ENCODE measurements around the gene TEP1.
"Not testable (repeated sequence)": the region's sequence is repeated elsewhere in the genome, so short reads cannot be mapped to it uniquely, and the experiment has no call there.

Gene TEP1

DNA sequence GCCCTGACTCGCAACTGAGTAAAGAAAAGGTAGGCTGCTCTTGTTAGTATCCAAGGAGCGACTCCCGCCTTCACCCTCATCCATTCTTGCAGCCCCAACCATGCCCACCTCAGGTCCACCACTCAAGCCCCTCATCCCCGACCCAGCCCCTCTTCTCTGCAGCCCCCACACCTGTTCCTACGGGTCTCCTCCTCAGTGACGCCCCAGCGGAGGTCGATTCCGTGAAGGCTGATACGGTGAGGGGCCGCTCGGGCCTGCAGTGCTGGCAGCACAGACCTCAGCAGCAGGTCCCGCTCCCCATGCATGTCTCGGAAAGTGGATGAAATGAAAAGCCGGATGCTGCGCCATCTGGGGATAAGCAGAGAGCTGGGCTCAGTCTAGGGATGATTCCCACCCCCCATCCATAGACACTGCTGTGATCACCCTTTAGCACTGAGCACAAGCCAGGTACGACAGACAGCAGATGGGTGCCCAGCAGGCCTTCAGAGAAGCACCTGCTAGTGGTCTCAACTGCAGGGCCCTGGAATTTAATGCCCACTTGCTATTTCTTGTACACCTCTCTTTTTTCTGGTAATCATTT is 26.9 kb downstream of the TEP1 start:
- DNase-seq (ENCODE audit: low spot score): no peak

GRCh38 chr14:20384886-20385285 is 28.4 kb downstream of the TEP1 start:
- no peak for DNase-seq (ENCODE audit: low spot score)

GRCh38 chr14:20384321-20384720 is 29.0 kb downstream of the TEP1 start:
- DNase-seq (ENCODE audit: low spot score): no peak

DNA sequence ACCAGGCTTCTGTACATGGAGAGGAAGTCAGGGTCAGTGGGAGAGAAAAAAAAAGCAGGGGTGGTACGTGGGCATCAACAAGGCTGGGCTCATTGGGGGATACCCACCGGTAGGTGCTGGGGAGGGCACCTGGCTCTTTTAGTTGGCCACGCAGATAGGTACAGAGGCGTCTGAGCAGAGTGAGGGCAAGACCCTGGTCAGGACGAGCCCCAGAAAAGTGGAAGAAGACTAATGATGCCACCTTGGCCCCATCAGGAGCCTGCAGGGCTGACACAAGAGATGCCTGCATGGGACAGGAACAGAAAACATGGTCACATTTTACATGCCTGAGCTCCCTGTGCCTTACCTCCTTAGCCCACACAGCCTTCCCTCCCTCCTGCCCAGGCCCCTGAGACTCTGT is 29.7 kb downstream of the TEP1 start:
- DNase-seq (ENCODE audit: low spot score): no peak

GRCh38 chr14:20383032-20383431 is 30.3 kb downstream of the TEP1 start:
- no peak for DNase-seq (ENCODE audit: low spot score)

- DNase-seq (ENCODE audit: low spot score): no peak
Measured at GRCh38 chr14:20382526-20382925, 30.8 kb downstream of the TEP1 start.

GRCh38 chr14:20381341-20381740 is 32.0 kb downstream of the TEP1 start:
- DNase-seq (ENCODE audit: low spot score): no peak

DNA sequence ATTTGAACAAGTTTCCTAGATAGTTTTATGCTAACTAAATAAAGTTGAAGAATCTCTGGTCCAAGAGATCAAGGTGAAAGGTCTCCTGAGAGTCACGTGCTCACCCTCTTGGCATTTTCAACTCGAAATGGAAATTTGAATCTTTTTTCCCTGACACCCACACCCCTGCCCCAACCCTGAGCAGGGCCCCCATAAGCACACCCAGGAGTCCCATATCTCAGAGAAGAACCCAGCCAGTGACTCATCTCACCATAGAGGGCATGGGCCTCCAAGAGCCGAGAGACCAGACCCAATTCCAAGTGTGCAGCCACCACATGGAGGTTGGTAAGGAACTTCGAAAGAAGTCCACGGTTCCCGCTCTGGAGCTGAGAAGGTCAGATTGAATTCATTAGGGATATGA is 32.6 kb downstream of the TEP1 start:
- no peak for DNase-seq (ENCODE audit: low spot score)

DNA sequence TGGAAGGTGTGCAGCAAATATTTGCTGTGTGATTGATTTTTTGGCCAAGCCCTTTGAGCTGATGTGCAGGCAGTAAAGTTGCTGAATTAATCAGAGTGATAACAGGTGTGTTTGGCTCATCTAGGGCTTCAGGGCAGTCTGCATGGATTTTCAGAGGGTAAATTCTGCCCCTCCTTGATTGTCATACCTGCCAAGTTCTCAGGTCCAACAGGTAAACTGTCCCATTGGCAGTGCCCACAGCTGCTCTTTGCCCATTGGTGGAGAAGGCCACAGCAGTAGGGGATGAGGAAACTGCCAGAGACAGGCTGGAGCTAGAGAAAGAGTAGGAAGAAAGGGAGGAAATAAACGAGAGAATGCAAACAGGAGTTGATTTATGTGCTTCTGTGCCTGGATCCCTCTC is 33.6 kb downstream of the TEP1 start:
- no peak for DNase-seq (ENCODE audit: low spot score)

DNA sequence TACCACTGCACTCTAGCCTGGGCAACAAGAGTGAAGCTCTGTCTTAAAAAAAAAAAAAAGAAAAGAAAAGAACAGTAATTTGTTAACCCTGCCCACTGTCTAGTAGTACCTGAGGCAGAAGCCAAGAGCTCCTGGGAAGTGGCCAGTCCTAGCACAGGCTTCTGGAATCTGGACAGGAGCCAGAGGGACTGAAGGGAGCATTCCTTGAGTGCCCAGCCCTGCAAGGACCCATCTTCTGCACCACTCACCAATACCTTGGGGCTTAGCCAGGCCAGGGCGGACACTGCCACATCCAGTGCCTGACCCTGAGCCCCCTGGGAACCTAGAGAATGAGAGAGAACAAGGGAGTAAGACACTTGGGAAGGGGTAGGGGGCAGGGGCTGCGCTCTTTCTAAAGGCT is 36.1 kb downstream of the TEP1 start:
- DNase-seq (ENCODE audit: low spot score): peak; percentile 11

GRCh38 chr14:20376071-20376588 is 37.2 kb downstream of the TEP1 start:
- no peak for DNase-seq (ENCODE audit: low spot score)

GRCh38 chr14:20375471-20375870 is 37.8 kb downstream of the TEP1 start:
- DNase-seq (ENCODE audit: low spot score): no peak

- no peak for DNase-seq (ENCODE audit: low spot score)
Measured at GRCh38 chr14:20372796-20373195, 40.5 kb downstream of the TEP1 start.

- DNase-seq (ENCODE audit: low spot score): no peak
Measured at GRCh38 chr14:20365928-20366327, 47.4 kb downstream of the TEP1 start.

DNA sequence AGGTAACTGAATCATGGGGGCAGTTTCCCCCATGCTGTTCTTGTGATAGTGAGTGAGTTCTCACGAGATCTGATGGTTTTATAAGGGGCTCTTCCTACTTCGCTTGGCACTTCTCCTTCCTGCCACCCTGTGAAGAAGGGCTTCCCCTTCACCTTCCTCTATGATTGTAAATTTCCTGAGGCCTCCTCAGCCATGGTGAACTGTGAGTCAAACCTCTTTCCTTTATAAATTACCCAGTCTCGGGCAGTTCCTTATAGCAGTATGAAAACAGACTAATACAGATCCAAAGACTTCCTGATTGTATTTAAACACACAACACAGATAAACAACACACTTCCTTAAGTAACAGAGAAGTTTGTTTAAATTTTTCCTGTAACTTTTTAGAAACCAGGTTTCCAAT is 54.8 kb downstream of the TEP1 start:
- not testable (repeated sequence) for DNase-seq (ENCODE audit: low spot score)

DNA sequence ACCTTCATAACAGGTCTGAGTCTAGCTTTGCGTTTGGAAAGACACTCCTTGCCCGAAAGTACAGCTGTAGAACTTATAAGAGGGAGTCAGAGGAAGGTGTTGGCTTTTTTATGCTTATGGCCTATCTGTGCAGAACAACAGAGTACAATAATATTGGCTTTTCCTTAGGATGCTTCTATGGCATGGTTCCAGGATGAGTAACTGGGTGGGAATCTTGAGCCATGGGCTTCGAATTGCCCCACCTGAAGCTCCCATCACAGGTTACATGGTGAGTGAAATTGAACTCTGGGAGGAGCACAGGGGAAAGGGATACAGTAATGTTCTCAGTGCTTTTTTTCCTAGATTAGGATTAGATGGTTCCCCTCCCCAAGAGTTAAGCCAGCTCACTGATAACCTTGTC is 56.9 kb downstream of the TEP1 start:
- no peak for DNase-seq (ENCODE audit: low spot score)

GRCh38 chr14:20350860-20351259 is 62.4 kb downstream of the TEP1 start:
- no peak for DNase-seq (ENCODE audit: low spot score)

DNA sequence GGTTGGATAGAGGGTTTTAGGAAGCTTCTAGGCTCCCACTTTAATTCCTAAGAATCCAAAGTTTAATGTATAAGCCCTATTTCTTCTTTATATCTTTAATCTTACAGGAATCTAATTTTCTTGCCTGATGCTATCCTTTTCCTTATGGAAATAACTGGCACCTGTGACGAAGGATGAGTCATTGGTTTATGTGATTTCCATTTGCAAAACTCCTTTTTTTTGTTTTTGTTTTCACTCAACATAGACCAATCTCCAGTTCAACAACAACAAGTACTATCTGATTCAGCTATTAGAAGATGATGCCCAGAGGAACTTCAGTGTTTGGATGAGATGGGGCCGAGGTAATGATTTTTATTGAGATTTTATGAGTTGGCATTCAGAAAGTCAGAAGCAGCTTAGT is 63.0 kb downstream of the TEP1 start:
- no peak for DNase-seq (ENCODE audit: low spot score)

GRCh38 chr14:20347747-20348146 is 65.6 kb downstream of the TEP1 start:
- no peak for DNase-seq (ENCODE audit: low spot score)

DNA sequence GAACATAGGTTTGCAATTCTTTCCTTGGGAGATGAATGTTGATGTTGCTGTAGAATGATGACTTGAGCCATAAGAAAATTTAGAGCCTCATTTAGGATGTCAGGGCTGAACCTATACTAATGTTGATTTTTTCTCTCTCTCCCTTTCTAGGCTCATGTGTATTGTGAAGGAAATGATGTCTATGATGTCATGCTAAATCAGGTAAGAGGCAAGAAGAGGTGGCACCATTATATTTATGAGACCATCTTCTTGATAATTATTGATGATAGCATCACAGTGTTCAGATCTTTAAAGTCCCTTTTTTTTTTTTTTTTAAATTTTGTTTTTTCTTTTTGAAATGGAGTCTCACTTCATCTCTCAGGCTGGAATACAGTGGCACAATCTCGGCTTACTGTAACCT is 66.6 kb downstream of the TEP1 start:
- no peak for DNase-seq (ENCODE audit: low spot score)

- no peak for DNase-seq (ENCODE audit: low spot score)
Measured at GRCh38 chr14:20345366-20345765, 67.9 kb downstream of the TEP1 start.

- peak; percentile 13 for DNase-seq (ENCODE audit: low spot score)
Measured at GRCh38 chr14:20343862-20344220, 69.5 kb downstream of the TEP1 start.

GRCh38 chr14:20343092-20343861 is 70.0 kb downstream of the TEP1 start, which contains the start of gene PARP2:
TSS of gene PARP2 (plus strand) at chr14:20343635. CDS start at chr14:20343642, 7 bp downstream.
- peak; percentile 98 for DNase-seq (ENCODE audit: low spot score)

DNA sequence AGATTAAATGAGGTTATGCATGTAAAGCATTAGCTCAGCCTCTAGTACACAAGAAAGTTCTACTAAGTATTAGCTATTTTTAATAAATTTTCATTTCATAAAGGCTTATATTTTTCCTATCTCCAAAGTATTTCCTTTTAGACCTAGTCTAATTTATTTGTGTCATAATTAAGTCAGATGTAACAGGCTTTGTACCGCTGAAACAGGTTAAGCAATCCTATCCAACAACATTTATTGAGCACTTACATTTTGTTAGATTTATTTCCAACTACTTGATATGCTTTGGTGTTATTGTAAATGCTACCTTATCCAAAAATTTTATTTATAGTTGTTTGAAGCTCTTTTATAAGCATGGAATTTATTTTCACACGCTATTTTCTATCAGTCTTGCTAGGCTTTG is 71.7 kb downstream of the TEP1 start:
- no peak for DNase-seq (ENCODE audit: low spot score)
